ENCODE results near the gene NT5DC3. TPM values are rescaled to one million over a fixed set of nuclear protein-coding genes. Genes with fewer than 3 reads are reported as not detected.

Gene NT5DC3
- total and polyA plus RNA-seq, 9 of the 15 experiments (the other 6 are each of a cell fraction or from before 2014, with no cell fraction given) = 6.3 to 33.5 (median 24.5) TPM

- TF ChIP-seq, protein P1, sequence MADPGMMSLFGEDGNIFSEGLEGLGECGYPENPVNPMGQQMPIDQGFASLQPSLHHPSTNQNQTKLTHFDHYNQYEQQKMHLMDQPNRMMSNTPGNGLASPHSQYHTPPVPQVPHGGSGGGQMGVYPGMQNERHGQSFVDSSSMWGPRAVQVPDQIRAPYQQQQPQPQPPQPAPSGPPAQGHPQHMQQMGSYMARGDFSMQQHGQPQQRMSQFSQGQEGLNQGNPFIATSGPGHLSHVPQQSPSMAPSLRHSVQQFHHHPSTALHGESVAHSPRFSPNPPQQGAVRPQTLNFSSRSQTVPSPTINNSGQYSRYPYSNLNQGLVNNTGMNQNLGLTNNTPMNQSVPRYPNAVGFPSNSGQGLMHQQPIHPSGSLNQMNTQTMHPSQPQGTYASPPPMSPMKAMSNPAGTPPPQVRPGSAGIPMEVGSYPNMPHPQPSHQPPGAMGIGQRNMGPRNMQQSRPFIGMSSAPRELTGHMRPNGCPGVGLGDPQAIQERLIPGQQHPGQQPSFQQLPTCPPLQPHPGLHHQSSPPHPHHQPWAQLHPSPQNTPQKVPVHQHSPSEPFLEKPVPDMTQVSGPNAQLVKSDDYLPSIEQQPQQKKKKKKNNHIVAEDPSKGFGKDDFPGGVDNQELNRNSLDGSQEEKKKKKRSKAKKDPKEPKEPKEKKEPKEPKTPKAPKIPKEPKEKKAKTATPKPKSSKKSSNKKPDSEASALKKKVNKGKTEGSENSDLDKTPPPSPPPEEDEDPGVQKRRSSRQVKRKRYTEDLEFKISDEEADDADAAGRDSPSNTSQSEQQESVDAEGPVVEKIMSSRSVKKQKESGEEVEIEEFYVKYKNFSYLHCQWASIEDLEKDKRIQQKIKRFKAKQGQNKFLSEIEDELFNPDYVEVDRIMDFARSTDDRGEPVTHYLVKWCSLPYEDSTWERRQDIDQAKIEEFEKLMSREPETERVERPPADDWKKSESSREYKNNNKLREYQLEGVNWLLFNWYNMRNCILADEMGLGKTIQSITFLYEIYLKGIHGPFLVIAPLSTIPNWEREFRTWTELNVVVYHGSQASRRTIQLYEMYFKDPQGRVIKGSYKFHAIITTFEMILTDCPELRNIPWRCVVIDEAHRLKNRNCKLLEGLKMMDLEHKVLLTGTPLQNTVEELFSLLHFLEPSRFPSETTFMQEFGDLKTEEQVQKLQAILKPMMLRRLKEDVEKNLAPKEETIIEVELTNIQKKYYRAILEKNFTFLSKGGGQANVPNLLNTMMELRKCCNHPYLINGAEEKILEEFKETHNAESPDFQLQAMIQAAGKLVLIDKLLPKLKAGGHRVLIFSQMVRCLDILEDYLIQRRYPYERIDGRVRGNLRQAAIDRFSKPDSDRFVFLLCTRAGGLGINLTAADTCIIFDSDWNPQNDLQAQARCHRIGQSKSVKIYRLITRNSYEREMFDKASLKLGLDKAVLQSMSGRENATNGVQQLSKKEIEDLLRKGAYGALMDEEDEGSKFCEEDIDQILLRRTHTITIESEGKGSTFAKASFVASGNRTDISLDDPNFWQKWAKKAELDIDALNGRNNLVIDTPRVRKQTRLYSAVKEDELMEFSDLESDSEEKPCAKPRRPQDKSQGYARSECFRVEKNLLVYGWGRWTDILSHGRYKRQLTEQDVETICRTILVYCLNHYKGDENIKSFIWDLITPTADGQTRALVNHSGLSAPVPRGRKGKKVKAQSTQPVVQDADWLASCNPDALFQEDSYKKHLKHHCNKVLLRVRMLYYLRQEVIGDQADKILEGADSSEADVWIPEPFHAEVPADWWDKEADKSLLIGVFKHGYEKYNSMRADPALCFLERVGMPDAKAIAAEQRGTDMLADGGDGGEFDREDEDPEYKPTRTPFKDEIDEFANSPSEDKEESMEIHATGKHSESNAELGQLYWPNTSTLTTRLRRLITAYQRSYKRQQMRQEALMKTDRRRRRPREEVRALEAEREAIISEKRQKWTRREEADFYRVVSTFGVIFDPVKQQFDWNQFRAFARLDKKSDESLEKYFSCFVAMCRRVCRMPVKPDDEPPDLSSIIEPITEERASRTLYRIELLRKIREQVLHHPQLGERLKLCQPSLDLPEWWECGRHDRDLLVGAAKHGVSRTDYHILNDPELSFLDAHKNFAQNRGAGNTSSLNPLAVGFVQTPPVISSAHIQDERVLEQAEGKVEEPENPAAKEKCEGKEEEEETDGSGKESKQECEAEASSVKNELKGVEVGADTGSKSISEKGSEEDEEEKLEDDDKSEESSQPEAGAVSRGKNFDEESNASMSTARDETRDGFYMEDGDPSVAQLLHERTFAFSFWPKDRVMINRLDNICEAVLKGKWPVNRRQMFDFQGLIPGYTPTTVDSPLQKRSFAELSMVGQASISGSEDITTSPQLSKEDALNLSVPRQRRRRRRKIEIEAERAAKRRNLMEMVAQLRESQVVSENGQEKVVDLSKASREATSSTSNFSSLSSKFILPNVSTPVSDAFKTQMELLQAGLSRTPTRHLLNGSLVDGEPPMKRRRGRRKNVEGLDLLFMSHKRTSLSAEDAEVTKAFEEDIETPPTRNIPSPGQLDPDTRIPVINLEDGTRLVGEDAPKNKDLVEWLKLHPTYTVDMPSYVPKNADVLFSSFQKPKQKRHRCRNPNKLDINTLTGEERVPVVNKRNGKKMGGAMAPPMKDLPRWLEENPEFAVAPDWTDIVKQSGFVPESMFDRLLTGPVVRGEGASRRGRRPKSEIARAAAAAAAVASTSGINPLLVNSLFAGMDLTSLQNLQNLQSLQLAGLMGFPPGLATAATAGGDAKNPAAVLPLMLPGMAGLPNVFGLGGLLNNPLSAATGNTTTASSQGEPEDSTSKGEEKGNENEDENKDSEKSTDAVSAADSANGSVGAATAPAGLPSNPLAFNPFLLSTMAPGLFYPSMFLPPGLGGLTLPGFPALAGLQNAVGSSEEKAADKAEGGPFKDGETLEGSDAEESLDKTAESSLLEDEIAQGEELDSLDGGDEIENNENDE (IDR thresholded peaks at IDR 0.05; ENCODE audit: low read depth, low read length) = no peak
- TF ChIP-seq RAD21 (CRISPR knock-in tag; conservative IDR thresholded peaks at IDR 0.05 in 1 of 2, IDR thresholded peaks at IDR 0.05 in 1 of 2) (no peak), ZNF695 (CRISPR knock-in tag; IDR thresholded peaks at IDR 0.05) (no peak), HDGF (IDR thresholded peaks at IDR 0.05) (no peak), ATF1 (CRISPR knock-in tag; IDR thresholded peaks at IDR 0.05) (no peak), ATF1 (tag; IDR thresholded peaks at IDR 0.05) (no peak), CUX1 (CRISPR knock-in tag; IDR thresholded peaks at IDR 0.05) (no peak), ZNF280B (CRISPR knock-in tag; IDR thresholded peaks at IDR 0.05) (no peak)
Observed at GRCh38 chr12:103880299-103881142, 39.5 kb upstream of the NT5DC3 start (continued).
